Measurements from ENCODE around the gene MYPOP. TPM values are rescaled to one million over a fixed set of nuclear protein-coding genes. Genes with fewer than 3 reads are reported as not detected.

Gene MYPOP
- total RNA-seq: 1 to 10 TPM; 3.8 to 7.9 (median 6.0) TPM

GRCh38 chr19:45901912-45902650, at the start of gene MYPOP:
Gene MYPOP (minus strand): TSS chr19:45902613. CDS start chr19:45901773, 840 bp downstream.
- Histone ChIP-seq H3K4me1 (peaks cover 18 to 34% (median 30%) of the 10 kb centered on the region in 4 donors), H3K27ac (replicated peaks in 1 of 4) (peak within 1 kb of the TSS; percentile 75 to 83 (median 80)), H3K36me3 (peaks cover 18 to 29% (median 28%) of the 10 kb centered on the region in 4 donors), H3K9me3 (no peaks in the 10 kb centered on the region), H3K4me3 (peak within 1 kb of the TSS; percentile 70 to 82 (median 72)), H3K27me3 (peaks cover 0 to 4% (median under 1%) of the 10 kb centered on the region in 4 donors)
- intact Hi-C loops (cut with DNase I): loop anchor here (10.0 kb wide), 1 partner anchor 93 kb away; the partner anchor contains the start of gene CCDC61
- DNase-seq (ENCODE audit: extremely low spot score): no peak
- 1% methylated on average over 39 of the region's 47 CpGs for WGBS
- TF ChIP-seq CTCF (IDR thresholded peaks at IDR 0.05): no peak
- no peak for TF ChIP-seq POLR2AphosphoS5 (IDR thresholded peaks at IDR 0.05)
- TF ChIP-seq EP300 (IDR thresholded peaks at IDR 0.05): no peak
- TF ChIP-seq POLR2A (IDR thresholded peaks at IDR 0.05; ENCODE audit: low read depth): no peak

GRCh38 chr19:45947926-45948325, 45.5 kb upstream of the MYPOP start:
- H3K9me3 ChIP-seq: no peaks in the 10 kb centered on the region
- H3K27me3 ChIP-seq: peaks cover 0 to 52% (median 2%) of the 10 kb centered on the region in 4 donors
- H3K4me3 ChIP-seq: no peak overlapping the region

GRCh38 chr19:45940515-45940805, 38.0 kb upstream of the MYPOP start:
- Histone ChIP-seq H3K9me3 (no peaks in the 10 kb centered on the region), H3K4me3 (no peak overlapping the region)

More at GRCh38 chr19:45947926-45948325, 45.5 kb upstream of the MYPOP start:
- Histone ChIP-seq H3K27ac (replicated peaks in 1 of 4) (no peak overlapping the region), H3K36me3 (peaks cover 0 to 38% (median 0%) of the 10 kb centered on the region in 4 donors), H3K4me1 (peaks cover 3 to 7% (median 4%) of the 10 kb centered on the region in 4 donors)
- TF ChIP-seq EP300 (IDR thresholded peaks at IDR 0.05) (no peak), POLR2AphosphoS5 (IDR thresholded peaks at IDR 0.05) (no peak), CTCF (IDR thresholded peaks at IDR 0.05) (no peak)
- intact Hi-C loops (cut with DNase I): no loop called here
- WGBS: 100% methylated on average over 1 of the region's 1 CpG
- DNase-seq (ENCODE audit: extremely low spot score): no peak

GRCh38 chr19:45939792-45940514, 37.5 kb upstream of the MYPOP start:
- TF ChIP-seq EP300 (IDR thresholded peaks at IDR 0.05) (no peak), POLR2A (IDR thresholded peaks at IDR 0.05; ENCODE audit: low read depth) (no peak), POLR2AphosphoS5 (IDR thresholded peaks at IDR 0.05) (no peak), CTCF (IDR thresholded peaks at IDR 0.05) (no peak)
- intact Hi-C loops (cut with DNase I): no loop called here
- H3K27me3 ChIP-seq: peaks cover 0 to 81% (median 6%) of the 10 kb centered on the region in 4 donors
- peaks cover 0 to 19% (median 0%) of the 10 kb centered on the region in 4 donors for H3K36me3 ChIP-seq
- no peak for DNase-seq (ENCODE audit: extremely low spot score)
- peaks cover 0 to 6% (median 3%) of the 10 kb centered on the region in 4 donors for H3K4me1 ChIP-seq
- H3K9me3 ChIP-seq: no peaks in the 10 kb centered on the region
- H3K4me3 ChIP-seq: no peak overlapping the region
- no peak overlapping the region for H3K27ac ChIP-seq (replicated peaks in 1 of 4)
- WGBS: 36% methylated on average over 57 of the region's 67 CpGs

More at GRCh38 chr19:45940515-45940805, 38.0 kb upstream of the MYPOP start:
- intact Hi-C loops (cut with DNase I): no loop called here
- DNase-seq (ENCODE audit: extremely low spot score): no peak
- TF ChIP-seq CTCF (IDR thresholded peaks at IDR 0.05): no peak
- TF ChIP-seq EP300 (IDR thresholded peaks at IDR 0.05): no peak
- TF ChIP-seq POLR2A (IDR thresholded peaks at IDR 0.05; ENCODE audit: low read depth): no peak
- no peak for TF ChIP-seq POLR2AphosphoS5 (IDR thresholded peaks at IDR 0.05)
- peaks cover 0 to 6% (median 3%) of the 10 kb centered on the region in 4 donors for H3K4me1 ChIP-seq
- H3K27ac ChIP-seq (replicated peaks in 1 of 4): no peak overlapping the region
- H3K27me3 ChIP-seq: peaks cover 0 to 76% (median 3%) of the 10 kb centered on the region in 4 donors
- WGBS: 72% methylated on average over 10 of the region's 32 CpGs
- peaks cover 0 to 19% (median 0%) of the 10 kb centered on the region in 4 donors for H3K36me3 ChIP-seq
